HepG2 (cell line): ENCODE measurements around the gene ZBTB9. TPM values are rescaled to one million over a fixed set of nuclear protein-coding genes. Genes with fewer than 3 reads are reported as not detected.

ENCODE experiments used
- AGO2 ChIP-seq: fragments of 200-400 bp; formaldehyde crosslinking; optimal IDR thresholded peaks from 2 replicates; pipeline ENCODE3; 2017; ENCODE audit warnings: mild to moderate bottlenecking, low read depth, low read length, moderate library complexity
- BRCA1 ChIP-seq: sonication (generic); formaldehyde crosslinking; IDR thresholded peaks from 2 replicates; pipeline ENCODE4 v1.4.0; 2020; ENCODE audit warnings: missing genetic modification reagents
- DNMT1 ChIP-seq: sonication (generic); formaldehyde crosslinking; IDR thresholded peaks from 2 replicates; pipeline ENCODE4 v1.5.1; 2020; ENCODE audit warnings: mild to moderate bottlenecking, missing genetic modification reagents
- GPBP1L1 ChIP-seq: sonication (generic); formaldehyde crosslinking; IDR thresholded peaks from 2 replicates; pipeline ENCODE4 v1.5.0; 2020; ENCODE audit warnings: mild to moderate bottlenecking, missing genetic modification reagents
- PHF5A ChIP-seq: IDR thresholded peaks from one replicate; pipeline ENCODE4 v1.6.1; 2018; ENCODE audit warnings: low read depth, missing genetic modification reagents; ENCODE audit not compliant: unreplicated experiment
- POLR2G ChIP-seq: fragments of 200-400 bp; formaldehyde crosslinking; IDR thresholded peaks from 2 replicates; pipeline ENCODE4 v1.6.1; 2018; ENCODE audit warnings: mild to moderate bottlenecking, low read depth, low read length, moderate library complexity
- PTBP1 ChIP-seq: fragments of 200-400 bp; formaldehyde crosslinking; IDR thresholded peaks from 2 replicates; pipeline ENCODE4 v1.6.1; 2018; ENCODE audit warnings: low read length, low read depth; ENCODE audit not compliant: poor library complexity, severe bottlenecking
- SNRNP70 ChIP-seq: fragments of 200-400 bp; formaldehyde crosslinking; IDR thresholded peaks from 2 replicates; pipeline ENCODE4 v1.6.1; 2017; ENCODE audit warnings: mild to moderate bottlenecking, low read depth, low read length, moderate library complexity
- ZNF205 ChIP-seq: IDR thresholded peaks from 2 replicates; pipeline ENCODE4 v1.6.1; 2018; ENCODE audit warnings: missing biosample characterization, missing genetic modification reagents
- ZNF234 ChIP-seq: sonication (generic); formaldehyde crosslinking; conservative IDR thresholded peaks from 2 replicates; pipeline ENCODE4 v1.5.1; 2020; ENCODE audit warnings: mild to moderate bottlenecking, missing genetic modification reagents
- ZNF251 ChIP-seq: sonication (generic); formaldehyde crosslinking; IDR thresholded peaks from 2 replicates; pipeline ENCODE4 v1.9.0; 2021; ENCODE audit warnings: mild to moderate bottlenecking, missing genetic modification reagents
- ZNF318 ChIP-seq: sonication (generic); formaldehyde crosslinking; IDR thresholded peaks from 2 replicates; pipeline ENCODE4 v1.4.0; 2020; ENCODE audit warnings: mild to moderate bottlenecking, missing genetic modification reagents
- ZNF333 ChIP-seq: sonication (generic); formaldehyde crosslinking; IDR thresholded peaks from 2 replicates; pipeline ENCODE4 v1.4.0; 2020; ENCODE audit warnings: mild to moderate bottlenecking, missing genetic modification reagents, borderline replicate concordance
- ZNF446 ChIP-seq: sonication (generic); formaldehyde crosslinking; IDR thresholded peaks from 2 replicates; pipeline ENCODE4 v1.5.0; 2020; ENCODE audit warnings: mild to moderate bottlenecking, missing genetic modification reagents
- ZNF607 ChIP-seq: sonication (generic); formaldehyde crosslinking; IDR thresholded peaks from 2 replicates; pipeline ENCODE4 v1.5.1; 2020; ENCODE audit warnings: missing genetic modification reagents, mild to moderate bottlenecking, borderline replicate concordance
- ZNF780A ChIP-seq: sonication (generic); formaldehyde crosslinking; IDR thresholded peaks from 2 replicates; pipeline ENCODE4 v1.8.0; 2022; ENCODE audit warnings: mild to moderate bottlenecking, missing genetic modification reagents, moderate library complexity
- polyA plus RNA-seq, 8 experiments: library from polyadenylated mRNA; depleted of rRNA in 3 of 8; stranded (reverse) in 7 of 8; unstranded in 1 of 8; fragments of >200 nt; fragmentation: Illumina TruSeq in 4 of 8; extraction: Trizol in 4 of 8; gene quantifications; 2 replicates each; pipeline versions ENCODE4 v1.2.1 to v1.2.3, GENCODE V29; 2011 to 2016; ENCODE audit warnings: low read depth in 4 of 8, missing spikeins in 1 of 8, mixed read lengths in 1 of 8; ENCODE audit not compliant: insufficient read depth in 1 of 8
- total RNA-seq, 5 experiments: library from RNA; depleted of rRNA; stranded (reverse); fragments of >200 nt; fragmentation: Illumina TruSeq; extraction: Trizol; gene quantifications; 2 replicates each; pipeline ENCODE4 v1.2.3, GENCODE V29; 2016; ENCODE audit warnings: low read depth in 1 of 5

Gene ZBTB9
- total and polyA plus RNA-seq, 2 of the 13 experiments (the other 11 are each of a cell fraction or from before 2014, with no cell fraction given): 5.3 to 9.2 TPM

GRCh38 chr6:33410711-33411631 is 43.4 kb upstream of the ZBTB9 start, which contains the start of gene PHF1 (continued):
- TF ChIP-seq SNRNP70 (no peak), ZNF318 (CRISPR knock-in tag) (no peak), ZNF234 (CRISPR knock-in tag) (no peak), AGO2 (no peak), BRCA1 (no peak), GPBP1L1 (CRISPR knock-in tag) (no peak), ZNF446 (CRISPR knock-in tag) (no peak), DNMT1 (CRISPR knock-in tag) (peak; percentile 59; the same call in 1 of the 2 replicates), ZNF205 (CRISPR knock-in tag) (0 out of 2 replicates have a peak, but pooled peaks have one; percentile 15), ZNF251 (CRISPR knock-in tag) (no peak), PHF5A (CRISPR knock-in tag) (no peak), PTBP1 (no peak), ZNF333 (CRISPR knock-in tag) (no peak), ZNF607 (CRISPR knock-in tag) (0 out of 2 replicates have a peak, but pooled peaks have one; percentile 50), POLR2G (peak; percentile 21; the same call in 1 of the 2 replicates), ZNF780A (CRISPR knock-in tag) (no peak)
